Measurements from ENCODE around the gene HPCAL1.

GRCh38 chr2:10338270-10339188 lies 35.8 kb downstream of the HPCAL1 start:
- TF ChIP-seq, protein P1, sequence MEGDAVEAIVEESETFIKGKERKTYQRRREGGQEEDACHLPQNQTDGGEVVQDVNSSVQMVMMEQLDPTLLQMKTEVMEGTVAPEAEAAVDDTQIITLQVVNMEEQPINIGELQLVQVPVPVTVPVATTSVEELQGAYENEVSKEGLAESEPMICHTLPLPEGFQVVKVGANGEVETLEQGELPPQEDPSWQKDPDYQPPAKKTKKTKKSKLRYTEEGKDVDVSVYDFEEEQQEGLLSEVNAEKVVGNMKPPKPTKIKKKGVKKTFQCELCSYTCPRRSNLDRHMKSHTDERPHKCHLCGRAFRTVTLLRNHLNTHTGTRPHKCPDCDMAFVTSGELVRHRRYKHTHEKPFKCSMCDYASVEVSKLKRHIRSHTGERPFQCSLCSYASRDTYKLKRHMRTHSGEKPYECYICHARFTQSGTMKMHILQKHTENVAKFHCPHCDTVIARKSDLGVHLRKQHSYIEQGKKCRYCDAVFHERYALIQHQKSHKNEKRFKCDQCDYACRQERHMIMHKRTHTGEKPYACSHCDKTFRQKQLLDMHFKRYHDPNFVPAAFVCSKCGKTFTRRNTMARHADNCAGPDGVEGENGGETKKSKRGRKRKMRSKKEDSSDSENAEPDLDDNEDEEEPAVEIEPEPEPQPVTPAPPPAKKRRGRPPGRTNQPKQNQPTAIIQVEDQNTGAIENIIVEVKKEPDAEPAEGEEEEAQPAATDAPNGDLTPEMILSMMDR (IDR thresholded peaks at IDR 0.05; ENCODE audit: control extremely low read depth in 1 of 3, insufficient read depth in 1 of 3, low read depth in 1 of 3, low read length in 3 of 3) = no peak
- TF ChIP-seq TCF12 (IDR thresholded peaks at IDR 0.05; ENCODE audit: low read depth, low read length) = no peak
- no peak for TF ChIP-seq MAFK (IDR thresholded peaks at IDR 0.05; ENCODE audit: low read depth, low read length)
- TF ChIP-seq SRF (IDR thresholded peaks at IDR 0.05; ENCODE audit: low read depth, low read length) = no peak
- TF ChIP-seq POLR2AphosphoS5 (IDR thresholded peaks at IDR 0.05; ENCODE audit: low read depth, low read length) = no peak
